ENCODE measurements around the gene SYCN. TPM values are rescaled to one million over a fixed set of nuclear protein-coding genes. Genes with fewer than 3 reads are reported as not detected.

SYCN gene
- total and polyA plus RNA-seq, 2 donors (not counting 1 experiment from before 2014, with no cell fraction given) = not detected

DNA sequence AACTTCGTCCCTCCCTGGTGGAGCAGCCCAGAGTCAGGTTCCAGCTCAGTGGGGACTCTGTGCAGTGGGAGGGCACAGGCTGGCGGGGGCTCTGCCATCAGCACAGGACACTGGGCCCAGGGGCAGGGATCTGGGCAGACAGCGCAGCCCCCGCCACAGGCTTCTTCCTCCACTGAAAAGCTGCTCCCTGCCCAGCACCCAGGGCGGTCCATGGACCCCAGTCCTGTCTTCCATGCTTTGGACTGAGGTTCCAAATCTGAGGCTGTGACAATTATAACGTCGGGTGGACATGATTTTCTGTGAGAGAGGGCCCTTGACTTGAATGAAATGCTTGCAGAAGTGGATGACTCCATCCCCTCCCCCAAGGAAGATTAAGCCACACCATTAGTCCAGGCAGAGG lies 28.5 kb downstream of the SYCN start:
- POLR2A ChIA-PET = no interaction called here
- H3K9me3 ChIP-seq (ENCODE audit: control extremely low read depth in 1 of 3, control insufficient read depth in 2 of 3, insufficient read depth in 1 of 3, low read length in 2 of 3) = no peaks in the 10 kb centered on the region

More for the DNA sequence above, 28.5 kb downstream of the SYCN start:
- Mint-ChIP-seq H3K27me3 (no peaks in the 10 kb centered on the region), H3K9me3 (ENCODE audit: insufficient read depth) (no peaks in the 10 kb centered on the region), H3K27ac (no peak overlapping the region), H3K4me3 (no peak overlapping the region), H3K4me1 (no peaks in the 10 kb centered on the region)
- DNase-seq (no peak), ATAC-seq (ENCODE audit: low read depth) (no peak)
- Histone ChIP-seq H3K9ac (ENCODE audit: low read length) (no peak overlapping the region), H3K4me2 (replicated peaks; ENCODE audit: low read depth, low read length, poor library complexity, severe bottlenecking) (no peak overlapping the region), H3K79me2 (ENCODE audit: control insufficient read depth, insufficient read depth, low read length) (no peaks in the 10 kb centered on the region), H3K4me1 (ENCODE audit: control insufficient read depth in 2 of 2, insufficient read depth in 2 of 2, low read length in 2 of 2) (no peaks in the 10 kb centered on the region), H3K27me3 (replicated peaks in 1 of 4; ENCODE audit: control extremely low read depth in 1 of 4, control insufficient read depth in 3 of 4, insufficient read depth in 4 of 4, low read length in 3 of 4) (no peaks in the 10 kb centered on the region), H3K27ac (ENCODE audit: low read length in 2 of 2) (no peak overlapping the region), H4K20me1 (ENCODE audit: control insufficient read depth, insufficient read depth, low read length, poor library complexity, severe bottlenecking) (no peaks in the 10 kb centered on the region), H3K36me3 (replicated peaks in 1 of 2; ENCODE audit: control extremely low read depth in 1 of 2, control insufficient read depth in 1 of 2, extremely low read depth in 1 of 2, insufficient read depth in 2 of 2, low read length in 1 of 2) (peaks cover 0 to 19% of the 10 kb centered on the region in 2 experiments), H2AFZ (ENCODE audit: insufficient read depth, low read depth, low read length, poor library complexity, severe bottlenecking) (no peak overlapping the region), H3K4me3 (ENCODE audit: control extremely low read depth in 1 of 5, extremely low read depth in 1 of 5, insufficient read depth in 1 of 5, low read depth in 2 of 5, low read length in 4 of 5) (no peak overlapping the region)
- WGBS (ENCODE audit: insufficient coverage) = 98% methylated on average over 5 of the region's 7 CpGs
- CTCF ChIA-PET = no interaction called here
- TF ChIP-seq CTCF (IDR thresholded peaks at IDR 0.05) = no peak
- no peak for TF ChIP-seq EZH2 (IDR thresholded peaks at IDR 0.05; ENCODE audit: borderline replicate concordance, insufficient read depth, low read depth, low read length, poor library complexity, severe bottlenecking)
- intact Hi-C loops (cut with micrococcal nuclease) = no loop called here
